BLaER1 (cell line): ENCODE results near the gene ADGRB2.

Experiments used
- H3K27ac ChIP-seq: shearing (Covaris generic); formaldehyde crosslinking; 2 replicates; pipeline ENCODE4 v1.8.1; 2022
- H3K27me3 ChIP-seq: shearing (Covaris generic); formaldehyde crosslinking; 2 replicates; pipeline ENCODE4 v1.8.1; 2022
- H3K36me3 ChIP-seq: shearing (Covaris generic); formaldehyde crosslinking; 2 replicates; pipeline ENCODE4 v1.8.1; 2022
- H3K4me1 ChIP-seq: shearing (Covaris generic); formaldehyde crosslinking; 2 replicates; pipeline ENCODE4 v1.8.1; 2022
- H3K4me2 ChIP-seq: shearing (Covaris generic); formaldehyde crosslinking; 2 replicates; pipeline ENCODE4 v1.8.1; 2022
- H3K4me3 ChIP-seq: shearing (Covaris generic); formaldehyde crosslinking; 2 replicates; pipeline ENCODE4 v1.8.1; 2022
- H3K9ac ChIP-seq: shearing (Covaris generic); formaldehyde crosslinking; 2 replicates; pipeline ENCODE4 v1.8.1; 2022
- H3K9me3 ChIP-seq: shearing (Covaris generic); formaldehyde crosslinking; 2 replicates; pipeline ENCODE4 v1.8.1; 2022
- H4K20me1 ChIP-seq: shearing (Covaris generic); formaldehyde crosslinking; 2 replicates; pipeline ENCODE4 v1.8.1; 2022
- Cebpa-rat ChIP-seq: shearing (Covaris generic); IDR thresholded peaks from 2 replicates; pipeline ENCODE4 v1.8.1; 2022

Gene ADGRB2

DNA sequence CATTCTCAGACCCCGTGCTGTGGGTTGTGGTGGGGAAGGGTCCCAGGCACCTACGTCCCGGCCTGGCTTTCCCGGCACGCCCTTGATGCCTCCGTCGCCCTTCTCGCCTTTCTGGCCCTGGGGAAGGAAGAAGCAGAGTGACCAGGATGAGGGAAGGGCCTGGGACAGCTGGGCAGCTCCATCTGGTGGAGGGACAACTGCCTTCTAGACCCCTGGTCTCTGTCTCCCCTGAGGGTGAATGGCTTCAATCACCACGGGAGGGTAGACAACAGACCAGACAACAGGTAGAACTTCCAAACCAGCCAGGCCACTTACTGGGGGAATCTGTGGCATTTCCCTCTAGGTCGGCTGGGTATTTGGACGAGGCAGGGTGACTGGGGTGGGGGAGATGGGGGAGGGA lies 72.2 kb downstream of the ADGRB2 start:
- H3K4me3 ChIP-seq, result no peak overlapping the region
- no peaks in the 10 kb centered on the region for H3K36me3 ChIP-seq
- H3K27ac ChIP-seq, result no peak overlapping the region

DNA sequence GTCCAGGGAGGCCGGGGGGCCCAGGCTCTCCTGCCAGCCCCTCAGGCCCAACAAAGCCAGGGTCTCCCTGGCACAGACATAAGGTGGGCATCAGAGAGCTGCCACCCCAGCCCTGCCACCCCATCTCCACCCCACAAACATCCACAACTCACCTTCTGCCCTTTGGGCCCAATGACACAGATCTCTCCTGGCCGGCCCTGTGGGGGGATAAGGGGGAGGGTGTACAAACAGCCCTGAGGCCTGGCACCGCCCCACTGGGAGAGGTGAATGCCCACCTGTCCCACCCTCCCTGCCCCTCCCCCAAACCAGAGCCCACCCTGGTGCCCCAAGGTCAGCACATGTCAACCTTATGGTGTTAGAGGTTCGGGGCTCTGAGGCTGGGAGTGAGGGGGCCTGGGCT lies 72.7 kb downstream of the ADGRB2 start:
- Histone ChIP-seq H3K9me3 (no peaks in the 10 kb centered on the region), H3K4me3 (no peak overlapping the region), H3K4me1 (no peaks in the 10 kb centered on the region), H3K27me3 (no peaks in the 10 kb centered on the region), H3K27ac (no peak overlapping the region), H4K20me1 (no peaks in the 10 kb centered on the region), H3K36me3 (no peaks in the 10 kb centered on the region), H3K4me2 (no peak overlapping the region), H3K9ac (no peak overlapping the region)
- no peak for TF ChIP-seq Cebpa-rat

More for the DNA sequence above, 72.2 kb downstream of the ADGRB2 start:
- H4K20me1 ChIP-seq, result no peaks in the 10 kb centered on the region
- H3K4me2 ChIP-seq, result no peak overlapping the region
- no peaks in the 10 kb centered on the region for H3K9me3 ChIP-seq
- TF ChIP-seq Cebpa-rat, result no peak
- no peaks in the 10 kb centered on the region for H3K4me1 ChIP-seq
- no peaks in the 10 kb centered on the region for H3K27me3 ChIP-seq
- H3K9ac ChIP-seq, result no peak overlapping the region

DNA sequence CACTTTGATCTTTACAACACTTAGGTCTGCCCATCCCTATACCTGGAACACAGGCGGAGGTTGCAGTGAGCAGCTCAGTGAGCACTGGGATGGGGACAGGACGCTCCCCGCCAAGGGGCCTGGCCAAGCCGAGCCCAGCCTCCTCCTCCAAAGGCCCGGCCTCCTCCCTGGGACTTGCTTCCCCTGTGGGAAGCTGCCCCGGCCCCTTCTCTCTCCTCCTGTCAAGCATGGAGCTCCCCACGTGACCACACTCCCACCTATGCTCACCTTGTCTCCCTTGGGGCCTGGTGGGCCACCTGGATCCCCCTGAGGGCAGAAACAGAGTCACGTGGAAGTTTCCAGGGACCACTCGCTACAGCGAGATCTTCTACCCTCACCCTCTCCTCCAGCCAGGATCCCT lies 73.2 kb downstream of the ADGRB2 start:
- H3K4me1 ChIP-seq, result no peaks in the 10 kb centered on the region
- no peaks in the 10 kb centered on the region for H4K20me1 ChIP-seq
- H3K4me2 ChIP-seq, result no peak overlapping the region
- no peaks in the 10 kb centered on the region for H3K27me3 ChIP-seq
- H3K36me3 ChIP-seq, result no peaks in the 10 kb centered on the region
- no peak for TF ChIP-seq Cebpa-rat
- no peak overlapping the region for H3K9ac ChIP-seq
- H3K27ac ChIP-seq, result no peak overlapping the region
- H3K4me3 ChIP-seq, result no peak overlapping the region
- no peaks in the 10 kb centered on the region for H3K9me3 ChIP-seq

DNA sequence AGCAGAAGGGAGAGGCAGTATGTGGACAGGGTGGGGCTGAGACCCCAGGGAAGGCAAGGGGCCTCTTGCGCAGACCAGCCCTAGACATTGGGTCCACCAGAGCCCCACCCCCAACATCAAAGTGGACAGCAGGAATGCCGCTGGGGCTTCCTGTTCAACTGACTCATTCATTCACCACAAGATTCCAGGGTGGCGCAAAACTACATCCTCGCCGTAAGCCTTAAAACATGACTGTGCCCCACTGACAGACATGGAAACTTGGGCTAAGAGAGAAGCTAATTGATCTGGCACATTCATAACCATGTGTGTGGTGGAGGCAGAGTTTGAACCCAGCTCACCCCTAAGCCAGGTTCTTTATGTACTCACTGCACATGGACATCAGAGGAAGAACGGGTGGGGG lies 74.3 kb downstream of the ADGRB2 start:
- Histone ChIP-seq H3K4me1 (no peaks in the 10 kb centered on the region), H3K27ac (no peak overlapping the region), H3K9me3 (no peaks in the 10 kb centered on the region), H3K4me3 (no peak overlapping the region), H3K36me3 (no peaks in the 10 kb centered on the region), H3K4me2 (no peak overlapping the region), H3K27me3 (no peaks in the 10 kb centered on the region), H4K20me1 (no peaks in the 10 kb centered on the region), H3K9ac (no peak overlapping the region)
- no peak for TF ChIP-seq Cebpa-rat

DNA sequence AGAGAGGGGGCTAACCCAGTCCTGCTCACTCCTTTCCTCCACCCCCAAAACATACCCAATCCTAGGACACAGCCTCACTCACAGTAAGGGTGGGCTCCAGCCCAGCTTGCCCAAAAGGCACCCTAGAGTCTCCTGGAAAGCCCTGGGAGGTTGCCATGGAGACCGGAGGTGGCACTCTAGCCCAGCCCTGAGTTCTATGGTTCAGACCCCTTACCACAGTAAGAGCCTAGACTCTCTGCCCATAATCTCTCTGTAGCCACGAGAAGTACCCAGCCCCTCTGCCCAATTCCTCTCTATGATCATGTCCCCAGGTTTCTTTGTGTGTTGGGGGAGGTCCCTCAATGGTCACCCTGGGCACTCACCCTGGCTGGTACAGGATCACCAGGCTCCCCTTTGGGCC lies 74.8 kb downstream of the ADGRB2 start:
- no peak overlapping the region for H3K4me3 ChIP-seq
- no peaks in the 10 kb centered on the region for H4K20me1 ChIP-seq
- TF ChIP-seq Cebpa-rat, result no peak
- H3K27ac ChIP-seq, result no peak overlapping the region
- no peak overlapping the region for H3K9ac ChIP-seq
- H3K36me3 ChIP-seq, result no peaks in the 10 kb centered on the region
- no peak overlapping the region for H3K4me2 ChIP-seq
- no peaks in the 10 kb centered on the region for H3K27me3 ChIP-seq
- no peaks in the 10 kb centered on the region for H3K9me3 ChIP-seq
- H3K4me1 ChIP-seq, result no peaks in the 10 kb centered on the region

DNA sequence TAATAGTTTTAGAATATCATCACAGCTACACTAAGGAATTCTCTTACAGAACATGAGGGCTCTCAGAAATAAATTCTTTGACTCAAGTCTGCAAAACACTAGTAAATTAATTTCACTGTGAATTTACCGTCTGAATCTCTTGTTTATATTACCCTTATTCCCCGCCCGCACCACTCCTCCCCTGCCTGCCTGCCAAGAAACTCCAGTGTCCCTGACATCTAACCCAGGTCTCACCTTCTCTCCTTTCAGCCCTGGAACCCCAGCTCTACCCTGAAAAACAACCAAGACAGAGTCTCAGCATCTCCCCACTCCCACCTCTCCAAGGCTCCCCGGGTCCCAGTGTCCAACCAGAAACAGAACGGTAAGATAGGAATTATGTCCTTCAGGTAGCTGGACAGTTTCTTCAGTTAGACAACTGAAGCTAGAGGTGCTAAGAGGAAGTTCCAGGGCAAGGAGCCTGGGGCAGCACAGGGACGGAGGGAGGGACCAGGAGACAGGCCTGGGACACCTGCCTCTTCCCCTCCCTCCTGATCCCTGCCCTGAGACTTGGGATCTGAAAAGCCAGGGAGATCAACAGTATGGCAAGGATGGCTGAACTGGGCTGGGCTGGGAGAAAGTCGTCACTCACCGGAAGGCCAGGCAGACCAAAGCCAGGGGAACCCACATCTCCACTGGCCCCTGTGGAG lies 75.8 kb downstream of the ADGRB2 start:
- no peak overlapping the region for H3K27ac ChIP-seq
- H3K36me3 ChIP-seq, result no peaks in the 10 kb centered on the region

DNA sequence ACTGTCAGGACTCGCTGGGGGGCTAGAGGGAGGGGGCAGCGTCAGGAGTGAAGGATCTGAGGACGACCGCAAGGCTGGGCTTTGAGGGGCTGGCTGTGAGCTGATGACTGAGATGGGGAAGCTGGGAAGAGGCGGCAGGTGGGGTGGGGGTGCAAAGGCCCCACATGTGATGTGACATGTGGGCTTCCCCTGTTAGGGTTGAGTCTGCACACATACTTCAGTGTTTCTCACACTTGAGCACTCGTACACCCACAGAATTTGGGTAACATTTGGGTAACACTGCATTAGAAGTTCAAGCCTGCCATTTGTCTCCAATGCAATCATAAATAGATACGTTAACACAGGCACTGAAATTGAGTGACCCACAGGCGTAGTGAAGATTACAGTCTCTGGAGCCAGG lies 76.5 kb downstream of the ADGRB2 start:
- TF ChIP-seq Cebpa-rat, result no peak
- no peaks in the 10 kb centered on the region for H3K36me3 ChIP-seq

More for the DNA sequence above, 75.8 kb downstream of the ADGRB2 start:
- no peaks in the 10 kb centered on the region for H3K4me1 ChIP-seq
- no peak overlapping the region for H3K9ac ChIP-seq
- no peaks in the 10 kb centered on the region for H3K27me3 ChIP-seq
- no peak overlapping the region for H3K4me2 ChIP-seq
- H3K9me3 ChIP-seq, result no peaks in the 10 kb centered on the region
- no peak overlapping the region for H3K4me3 ChIP-seq
- no peaks in the 10 kb centered on the region for H4K20me1 ChIP-seq
- TF ChIP-seq Cebpa-rat, result no peak

DNA sequence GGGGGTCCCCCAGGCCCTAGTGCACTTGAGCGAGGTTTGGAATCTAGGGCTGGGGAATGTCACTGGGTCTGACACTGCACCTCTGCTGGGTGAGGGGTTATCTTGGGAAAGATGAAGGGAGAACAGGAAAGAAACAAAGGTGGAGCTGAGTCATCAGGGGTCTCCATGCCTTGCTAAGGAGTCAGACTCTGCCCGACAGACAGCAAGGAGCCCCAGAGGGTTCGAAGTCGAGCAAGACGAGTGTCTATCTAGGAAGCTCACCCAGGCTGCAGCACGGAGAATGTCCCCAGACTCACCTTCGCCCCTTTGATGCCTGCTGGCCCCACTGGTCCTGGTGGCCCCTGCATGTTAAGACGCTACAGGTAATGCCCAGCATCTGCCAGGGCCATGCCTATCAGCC lies 78.3 kb downstream of the ADGRB2 start:
- H3K4me1 ChIP-seq, result peaks cover 6% of the 10 kb centered on the region; the same call in 1 of the 2 replicates
- no peaks in the 10 kb centered on the region for H3K36me3 ChIP-seq
- H3K9ac ChIP-seq, result no peak overlapping the region
- H3K4me2 ChIP-seq, result no peak overlapping the region
- H3K9me3 ChIP-seq, result no peaks in the 10 kb centered on the region
- no peak for TF ChIP-seq Cebpa-rat
- H3K27ac ChIP-seq, result no peak overlapping the region
- H4K20me1 ChIP-seq, result no peaks in the 10 kb centered on the region
- no peaks in the 10 kb centered on the region for H3K27me3 ChIP-seq
- H3K4me3 ChIP-seq, result no peak overlapping the region

More for the DNA sequence above, 76.5 kb downstream of the ADGRB2 start:
- Histone ChIP-seq H3K9ac (no peak overlapping the region), H3K9me3 (no peaks in the 10 kb centered on the region), H3K27me3 (no peaks in the 10 kb centered on the region), H3K4me2 (no peak overlapping the region), H3K4me3 (no peak overlapping the region), H4K20me1 (no peaks in the 10 kb centered on the region), H3K27ac (no peak overlapping the region), H3K4me1 (no peaks in the 10 kb centered on the region)

DNA sequence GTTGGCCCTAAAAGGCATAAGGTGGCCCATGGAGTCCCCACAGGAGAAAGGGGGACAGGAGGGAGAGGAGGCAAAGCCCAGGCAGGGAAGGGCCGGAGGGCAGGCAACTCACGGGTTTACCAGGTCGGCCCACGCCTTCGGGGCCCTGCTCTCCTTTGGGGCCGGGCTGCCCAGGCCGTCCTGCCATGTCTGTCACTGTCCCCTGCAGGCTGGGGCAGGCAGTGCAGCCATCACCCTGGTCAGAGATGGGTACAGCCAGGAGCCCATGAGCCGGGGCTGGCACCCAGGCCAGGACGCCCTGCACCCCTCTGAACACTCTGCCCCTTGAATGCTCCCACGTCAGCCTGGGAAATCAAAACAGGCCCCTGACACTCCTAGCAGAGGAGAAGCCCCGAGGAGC lies 80.1 kb downstream of the ADGRB2 start:
- Histone ChIP-seq H3K4me3 (no peak overlapping the region), H3K27me3 (no peaks in the 10 kb centered on the region)

DNA sequence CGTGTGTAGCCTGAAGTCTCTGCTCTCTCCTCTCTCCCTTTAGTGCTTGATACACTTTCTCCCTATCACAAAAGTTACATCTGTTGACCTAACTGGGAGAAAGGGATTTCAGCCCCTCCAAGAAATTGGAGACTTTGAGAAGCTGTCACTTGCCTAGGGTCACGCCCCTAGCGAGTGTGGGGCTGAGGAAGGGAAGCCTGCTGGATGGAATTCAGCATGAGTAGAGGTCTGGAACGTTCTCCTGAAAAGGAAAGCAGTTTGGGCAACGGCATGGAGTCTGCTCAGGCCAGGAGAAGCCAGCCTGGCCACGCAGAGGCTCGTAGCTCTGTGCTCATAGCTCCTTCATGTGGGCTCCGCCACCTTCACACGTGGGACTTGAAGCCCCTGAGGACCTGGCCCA lies 82.7 kb downstream of the ADGRB2 start:
- no peak overlapping the region for H3K4me3 ChIP-seq
- H4K20me1 ChIP-seq, result no peaks in the 10 kb centered on the region
- no peak overlapping the region for H3K9ac ChIP-seq
- peaks cover 10% of the 10 kb centered on the region; the same call in 1 of the 2 replicates for H3K4me1 ChIP-seq
- H3K27me3 ChIP-seq, result no peaks in the 10 kb centered on the region
- TF ChIP-seq Cebpa-rat, result no peak
- no peak overlapping the region for H3K27ac ChIP-seq
- no peaks in the 10 kb centered on the region for H3K9me3 ChIP-seq
- H3K4me2 ChIP-seq, result no peak overlapping the region
- H3K36me3 ChIP-seq, result no peaks in the 10 kb centered on the region

More for the DNA sequence above, 80.1 kb downstream of the ADGRB2 start:
- Histone ChIP-seq H3K36me3 (no peaks in the 10 kb centered on the region), H3K4me1 (peaks cover 6% of the 10 kb centered on the region; the same call in 1 of the 2 replicates), H4K20me1 (no peaks in the 10 kb centered on the region), H3K4me2 (no peak overlapping the region), H3K9me3 (no peaks in the 10 kb centered on the region), H3K27ac (no peak overlapping the region), H3K9ac (no peak overlapping the region)
- no peak for TF ChIP-seq Cebpa-rat
